ENCODE results near the gene POC5.

- no peak for TF ChIP-seq POLR2AphosphoS5 (IDR thresholded peaks at IDR 0.05; ENCODE audit: low read depth, low read length)
- no peak for TF ChIP-seq SRF (IDR thresholded peaks at IDR 0.05; ENCODE audit: low read depth, low read length)
- TF ChIP-seq GTF2F1 (IDR thresholded peaks at IDR 0.05; ENCODE audit: borderline replicate concordance, low read depth, low read length) = no peak
- TF ChIP-seq CTCF (IDR thresholded peaks at IDR 0.05; ENCODE audit: control extremely low read depth in 1 of 3, insufficient read depth in 1 of 3, low read depth in 1 of 3, low read length in 3 of 3) = no peak
- no peak for TF ChIP-seq EZH2 (IDR thresholded peaks at IDR 0.05; ENCODE audit: low read depth, low read length, severe bottlenecking)
- no peak for TF ChIP-seq SIX5 (IDR thresholded peaks at IDR 0.05; ENCODE audit: low read depth, low read length)
Observed at GRCh38 chr5:75710637-75711036, 6.6 kb downstream of the POC5 start.

All from H1 (cell line).